Measurements from ENCODE around the gene SLCO2B1.

- TF ChIP-seq ZFP3 (CRISPR knock-in tag; IDR thresholded peaks at IDR 0.05) (no peak), ARNTL (CRISPR knock-in tag; IDR thresholded peaks at IDR 0.05; ENCODE audit: borderline replicate concordance, low read depth) (no peak), PPARA (CRISPR knock-in tag; IDR thresholded peaks at IDR 0.05; ENCODE audit: borderline replicate concordance) (no peak), TOX (CRISPR knock-in tag; IDR thresholded peaks at IDR 0.05; ENCODE audit: borderline replicate concordance) (no peak), CSRNP3 (CRISPR knock-in tag; IDR thresholded peaks at IDR 0.05) (no peak), PATZ1 (CRISPR knock-in tag; IDR thresholded peaks at IDR 0.05; ENCODE audit: borderline replicate concordance) (no peak), CREB5 (CRISPR knock-in tag; IDR thresholded peaks at IDR 0.05; ENCODE audit: low read depth) (no peak), TSHZ2 (CRISPR knock-in tag; IDR thresholded peaks at IDR 0.05) (no peak), CSDC2 (CRISPR knock-in tag; IDR thresholded peaks at IDR 0.05) (no peak)
Measured at GRCh38 chr11:75160880-75161279, 10.0 kb downstream of the SLCO2B1 start.

All from SK-N-SH treated with all-trans-retinoic acid at 6 μM for 48 hours (cell line).